A673 (cell line): ENCODE measurements around the gene MOB3A.

Source experiments
- EZH2 ChIP-seq: fragments of 200-600 bp; sonication (generic); IDR thresholded peaks from 2 replicates; pipeline ENCODE4 v1.6.1; 2017; ENCODE audit warnings: borderline replicate concordance, low read depth, mild to moderate bottlenecking, mixed read lengths, antibody characterized with exemption, low read length; ENCODE audit not compliant: poor library complexity, severe bottlenecking
- TF ChIP-seq, protein P1 (sequence below): fragments of 300-800, 200-600 bp; sonication (generic); conservative IDR thresholded peaks from 2 replicates; pipeline ENCODE4 v1.5.1; 2017; ENCODE audit warnings: low read depth, mild to moderate bottlenecking, antibody characterized with exemption, low read length, moderate library complexity, mixed read lengths

DNA sequence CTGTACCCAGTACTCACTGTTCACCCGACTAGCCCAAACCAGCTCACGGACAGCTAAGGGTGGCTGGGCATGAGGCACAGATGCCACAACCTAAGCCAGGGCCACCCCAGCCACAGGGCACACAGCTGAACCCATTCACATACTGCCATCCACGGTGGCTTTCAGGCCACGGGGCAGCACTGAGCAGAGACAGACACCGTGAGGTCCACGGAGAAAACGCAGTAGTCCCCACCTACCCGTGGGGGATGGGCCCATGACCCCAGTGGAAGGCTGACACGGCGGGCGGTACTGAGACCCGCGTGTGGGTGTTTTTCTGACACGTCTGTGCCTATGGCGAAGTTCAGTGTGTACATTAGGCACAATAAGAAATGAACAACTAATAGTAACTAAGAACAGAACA is 26.1 kb upstream of the MOB3A start:
- TF ChIP-seq, protein P1, sequence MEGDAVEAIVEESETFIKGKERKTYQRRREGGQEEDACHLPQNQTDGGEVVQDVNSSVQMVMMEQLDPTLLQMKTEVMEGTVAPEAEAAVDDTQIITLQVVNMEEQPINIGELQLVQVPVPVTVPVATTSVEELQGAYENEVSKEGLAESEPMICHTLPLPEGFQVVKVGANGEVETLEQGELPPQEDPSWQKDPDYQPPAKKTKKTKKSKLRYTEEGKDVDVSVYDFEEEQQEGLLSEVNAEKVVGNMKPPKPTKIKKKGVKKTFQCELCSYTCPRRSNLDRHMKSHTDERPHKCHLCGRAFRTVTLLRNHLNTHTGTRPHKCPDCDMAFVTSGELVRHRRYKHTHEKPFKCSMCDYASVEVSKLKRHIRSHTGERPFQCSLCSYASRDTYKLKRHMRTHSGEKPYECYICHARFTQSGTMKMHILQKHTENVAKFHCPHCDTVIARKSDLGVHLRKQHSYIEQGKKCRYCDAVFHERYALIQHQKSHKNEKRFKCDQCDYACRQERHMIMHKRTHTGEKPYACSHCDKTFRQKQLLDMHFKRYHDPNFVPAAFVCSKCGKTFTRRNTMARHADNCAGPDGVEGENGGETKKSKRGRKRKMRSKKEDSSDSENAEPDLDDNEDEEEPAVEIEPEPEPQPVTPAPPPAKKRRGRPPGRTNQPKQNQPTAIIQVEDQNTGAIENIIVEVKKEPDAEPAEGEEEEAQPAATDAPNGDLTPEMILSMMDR: no peak
- no peak for TF ChIP-seq EZH2
